Measurements from ENCODE around the gene LYPD4.

- no peak for TF ChIP-seq EZH2phosphoT487 (conservative IDR thresholded peaks at IDR 0.05; ENCODE audit: low read length)
- no peak for TF ChIP-seq CTCF (IDR thresholded peaks at IDR 0.05; ENCODE audit: insufficient read depth, low read length, poor library complexity, severe bottlenecking)
These were observed 1.1 kb downstream of the LYPD4 start for GRCh38 chr19:41843371-41843770.

All from SU-DHL-6 (cell line).